ENCODE data around the gene C2orf49. TPM values are rescaled to one million over a fixed set of nuclear protein-coding genes. Genes with fewer than 3 reads are reported as not detected.

The C2orf49 gene
- total and polyA plus RNA-seq, 2 of the 8 experiments (the other 6 are each of a cell fraction or from before 2014, with no cell fraction given): 5.6 to 19.9 TPM

DNA sequence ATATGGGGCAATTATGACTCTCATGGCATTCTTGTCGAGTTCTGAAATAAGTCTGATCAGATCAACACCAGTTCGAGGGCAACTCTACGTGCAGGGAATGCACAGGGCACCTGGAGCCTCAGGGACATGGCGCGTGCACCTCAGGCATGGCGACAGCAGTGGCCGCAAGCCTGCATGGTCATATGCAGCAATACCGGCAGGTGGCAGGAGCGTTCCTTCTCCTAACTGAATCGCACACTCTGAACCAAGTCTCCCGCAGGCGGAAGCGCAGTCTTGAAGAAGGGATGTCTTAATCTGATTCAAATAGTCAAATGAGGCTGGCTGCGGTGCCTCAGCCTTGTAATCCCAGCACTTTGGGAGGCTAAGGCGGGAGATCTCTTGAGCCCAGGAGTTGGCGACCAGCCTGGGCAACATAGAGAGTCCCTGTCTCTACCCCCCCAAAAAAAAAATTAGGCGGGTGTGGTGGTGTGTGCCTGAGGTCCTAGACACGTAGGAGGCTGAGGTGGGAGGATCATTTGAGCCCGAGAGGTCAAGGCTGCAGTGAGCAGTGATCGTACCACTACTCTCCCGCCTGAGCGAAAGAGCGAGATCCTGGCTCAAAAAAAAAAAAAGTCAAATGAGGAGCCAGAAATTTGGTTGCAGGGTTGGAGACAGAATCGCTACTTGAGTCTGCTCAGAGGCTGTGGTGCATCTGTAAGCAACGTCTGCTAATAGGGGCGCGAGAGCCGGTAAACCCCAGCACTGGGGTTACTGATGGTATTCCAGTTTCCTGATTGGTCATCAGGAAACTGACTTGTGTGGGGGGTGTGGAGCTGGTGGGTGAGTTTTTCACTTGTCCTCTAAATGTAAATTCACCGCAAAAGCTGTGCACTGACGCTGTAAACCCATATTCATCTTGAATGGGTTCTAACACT lies 32.7 kb downstream of the C2orf49 start:
- H3K9ac ChIP-seq (replicated peaks in 1 of 4; ENCODE audit: extremely low read depth in 1 of 4, low read depth in 3 of 4, low read length in 3 of 4): no peak overlapping the region
- POLR2A ChIA-PET (ENCODE audit: partially characterized antibody): no interaction called here
- DNase-seq (ENCODE audit: low read depth in 1 of 2, low spot score in 2 of 2) (peak; percentile 75 to 89), FAIRE-seq (peak; percentile 55)
- H3K23me2 ChIP-seq (ENCODE audit: low read depth, low read length): no peaks in the 10 kb centered on the region
- no peak overlapping the region for H2BK5ac ChIP-seq (ENCODE audit: low read depth, low read length)
- no peak overlapping the region for H3K4ac ChIP-seq (replicated peaks; ENCODE audit: insufficient read length, low read depth, low read length)
- no peak overlapping the region for H4K91ac ChIP-seq (replicated peaks; ENCODE audit: insufficient read length, low read length)
- no peak overlapping the region for H3K4me3 ChIP-seq (ENCODE audit: extremely low read depth in 1 of 4, insufficient read depth in 2 of 4, low read depth in 3 of 4, low read length in 4 of 4)
- H3K56ac ChIP-seq (replicated peaks; ENCODE audit: insufficient read length, low read depth, low read length): no peak overlapping the region
- peaks cover 0 to 18% (median 7%) of the 10 kb centered on the region in 4 experiments; a peak in 6 of 8 replicates for H3K36me3 ChIP-seq (ENCODE audit: control insufficient read depth in 2 of 4, insufficient read depth in 4 of 4, low read length in 3 of 4)
- no peak overlapping the region for H2AK5ac ChIP-seq (ENCODE audit: low read depth, low read length)
- H2AFZ ChIP-seq (ENCODE audit: low read length): no peak overlapping the region
- H4K5ac ChIP-seq (ENCODE audit: insufficient read length, low read depth, low read length): no peak overlapping the region
- peak overlapping the region; percentile 11; the same call in 1 of the 2 replicates for H4K8ac ChIP-seq (ENCODE audit: extremely low read depth, insufficient read depth, low read length)
- no peak overlapping the region for H2BK20ac ChIP-seq (ENCODE audit: low read length)
- H3K18ac ChIP-seq (ENCODE audit: extremely low read depth, low read length): no peak overlapping the region
- no peak overlapping the region for H3K4me2 ChIP-seq (ENCODE audit: insufficient read depth in 1 of 2, low read depth in 2 of 2, low read length in 2 of 2)
- CTCF ChIA-PET (ENCODE audit: partially characterized antibody): interaction anchor here (0.6 to 7.2 kb wide), 17 partner anchors 8 to 191 kb away, joined by 3 to 122 read pairs (median 4); partner anchors contain the start of gene FHL2
- no peak overlapping the region for H3K14ac ChIP-seq (ENCODE audit: insufficient read length)
- no peaks in the 10 kb centered on the region for H3K27me3 ChIP-seq (replicated peaks in 1 of 4; ENCODE audit: control insufficient read depth in 3 of 4, extremely low read depth in 1 of 4, insufficient read depth in 3 of 4, low read length in 3 of 4)
- H2BK15ac ChIP-seq (ENCODE audit: low read length): no peak overlapping the region
- no peak overlapping the region for H3K27ac ChIP-seq (ENCODE audit: low read depth, low read length)
- H2BK12ac ChIP-seq (ENCODE audit: low read depth, low read length): no peak overlapping the region
- no peaks in the 10 kb centered on the region for H3K9me3 ChIP-seq (ENCODE audit: insufficient read depth in 2 of 2, low read depth in 1 of 2, low read length in 1 of 2)
- H4K20me1 ChIP-seq (replicated peaks in 1 of 2; ENCODE audit: control insufficient read depth in 1 of 2, insufficient read depth in 2 of 2, low read length in 2 of 2): peaks cover 0 to 2% of the 10 kb centered on the region in 2 experiments
- no peaks in the 10 kb centered on the region for H3K4me1 ChIP-seq (replicated peaks in 1 of 4; ENCODE audit: control insufficient read depth in 3 of 4, insufficient read depth in 4 of 4, low read length in 3 of 4)
- H3K23ac ChIP-seq (ENCODE audit: insufficient read length): no peak overlapping the region
- H3K79me1 ChIP-seq (ENCODE audit: low read depth, low read length): no peaks in the 10 kb centered on the region
- H2BK120ac ChIP-seq (replicated peaks; ENCODE audit: low read depth, low read length): no peak overlapping the region
- H3K79me2 ChIP-seq (ENCODE audit: control insufficient read depth in 1 of 2, insufficient read depth in 2 of 2, low read length in 2 of 2): no peaks in the 10 kb centered on the region
- WGBS, 2 experiments (ENCODE audit: extremely low coverage in 1 of 2, insufficient coverage in 1 of 2, insufficient read length in 1 of 2, insufficient replicate concordance in 2 of 2, low coverage in 1 of 2, low lambda C conversion rate in 2 of 2, missing lambda C conversion rate in 1 of 2): 60% methylated on average over 30 of the region's 30 CpGs; no CpG with 5 or more reads in 1 of the 2 experiments
- TF ChIP-seq GABPA (IDR thresholded peaks at IDR 0.05; ENCODE audit: borderline replicate concordance, insufficient read depth, low read length) (no peak), SP1 (IDR thresholded peaks at IDR 0.05; ENCODE audit: low read depth, low read length) (no peak), YY1 (IDR thresholded peaks at IDR 0.05; ENCODE audit: low read depth, low read length) (peak; percentile 76), RNF2 (IDR thresholded peaks at IDR 0.05; ENCODE audit: borderline replicate concordance, low read depth, low read length, missing control alignments, poor library complexity, severe bottlenecking) (no peak), RAD21 (IDR thresholded peaks at IDR 0.05 in 1 of 2, conservative IDR thresholded peaks at IDR 0.05 in 1 of 2; ENCODE audit: low read depth in 2 of 2, low read length in 2 of 2) (peak; percentile 95 to 96), HDAC6 (IDR thresholded peaks at IDR 0.05; ENCODE audit: low read depth, low read length) (no peak), CBX5 (IDR thresholded peaks at IDR 0.05; ENCODE audit: low read depth, low read length) (no peak), CREB1 (IDR thresholded peaks at IDR 0.05) (no peak), RBBP5 (IDR thresholded peaks at IDR 0.05; ENCODE audit: borderline replicate concordance, low read depth, low read length) (no peak)
- TF ChIP-seq, protein P1, sequence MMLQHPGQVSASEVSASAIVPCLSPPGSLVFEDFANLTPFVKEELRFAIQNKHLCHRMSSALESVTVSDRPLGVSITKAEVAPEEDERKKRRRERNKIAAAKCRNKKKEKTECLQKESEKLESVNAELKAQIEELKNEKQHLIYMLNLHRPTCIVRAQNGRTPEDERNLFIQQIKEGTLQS (IDR thresholded peaks at IDR 0.05; ENCODE audit: insufficient read depth, low read depth, low read length): no peak

Measured in H1 (cell line).